Ishikawa (cell line): ENCODE results near the gene SSH2.

Experiments
- CEBPB ChIP-seq: IDR thresholded peaks from 2 replicates; pipeline ENCODE4 v1.6.1; 2012
- CREB1 ChIP-seq: IDR thresholded peaks from 2 replicates; pipeline ENCODE4 v1.6.1; 2012; ENCODE audit warnings: low read depth
- EGR1 ChIP-seq: IDR thresholded peaks from 2 replicates; pipeline ENCODE4 v1.6.1; 2012
- EP300 ChIP-seq: IDR thresholded peaks from 2 replicates; pipeline ENCODE4 v1.6.1; 2012; ENCODE audit warnings: borderline replicate concordance
- FOXM1 ChIP-seq: IDR thresholded peaks from 2 replicates; pipeline ENCODE4 v1.6.1; 2012; ENCODE audit warnings: low read depth, borderline replicate concordance
- NFIC ChIP-seq: IDR thresholded peaks from 2 replicates; pipeline ENCODE4 v1.6.1; 2012
- RAD21 ChIP-seq: IDR thresholded peaks from 2 replicates; pipeline ENCODE4 v1.6.1; 2012; ENCODE audit warnings: low read depth
- TAF1 ChIP-seq: IDR thresholded peaks from 2 replicates; pipeline ENCODE4 v1.6.1; 2012; ENCODE audit warnings: low read depth, mild to moderate bottlenecking
- TCF12 ChIP-seq: IDR thresholded peaks from 2 replicates; pipeline ENCODE4 v1.6.1; 2012; ENCODE audit warnings: low read depth
- TEAD4 ChIP-seq: IDR thresholded peaks from 2 replicates; pipeline ENCODE4 v1.6.1; 2012
- YY1 ChIP-seq: IDR thresholded peaks from 2 replicates; pipeline ENCODE4 v1.6.1; 2012; ENCODE audit warnings: low read depth
- TF ChIP-seq, protein P1 (sequence below): IDR thresholded peaks from 2 replicates; pipeline ENCODE4 v1.6.1; 2012
- TF ChIP-seq, protein P2 (sequence below): IDR thresholded peaks from 2 replicates; pipeline ENCODE4 v1.6.1; 2012; ENCODE audit warnings: low read depth, mild to moderate bottlenecking
- TF ChIP-seq, protein P3 (sequence below): IDR thresholded peaks from 2 replicates; pipeline ENCODE4 v1.6.1; 2012

DNA sequence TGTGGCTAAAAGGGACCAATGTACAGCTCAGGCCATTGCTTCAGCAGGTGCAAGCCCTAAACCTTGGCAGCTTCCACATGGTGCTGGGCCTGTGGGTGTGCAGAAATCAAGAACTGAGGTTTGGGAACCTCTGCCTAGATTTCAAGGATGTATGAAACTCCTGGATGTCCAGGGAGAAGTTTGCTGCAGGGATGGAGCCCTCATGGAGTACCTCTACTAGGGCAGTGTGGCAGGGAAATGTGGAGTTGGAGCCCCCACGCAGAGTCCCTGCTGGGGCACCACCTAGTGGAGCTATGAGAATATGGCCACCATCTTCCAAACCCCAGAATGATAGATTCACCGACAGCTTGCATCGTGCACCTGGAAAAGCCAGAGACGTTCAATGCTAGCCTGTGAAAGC, 24.4 kb upstream of the SSH2 start:
- TF ChIP-seq, protein P1, sequence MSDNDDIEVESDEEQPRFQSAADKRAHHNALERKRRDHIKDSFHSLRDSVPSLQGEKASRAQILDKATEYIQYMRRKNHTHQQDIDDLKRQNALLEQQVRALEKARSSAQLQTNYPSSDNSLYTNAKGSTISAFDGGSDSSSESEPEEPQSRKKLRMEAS = no peak
- no peak for TF ChIP-seq CEBPB
- TF ChIP-seq CREB1 = no peak
- no peak for TF ChIP-seq RAD21
- TF ChIP-seq, protein P2, sequence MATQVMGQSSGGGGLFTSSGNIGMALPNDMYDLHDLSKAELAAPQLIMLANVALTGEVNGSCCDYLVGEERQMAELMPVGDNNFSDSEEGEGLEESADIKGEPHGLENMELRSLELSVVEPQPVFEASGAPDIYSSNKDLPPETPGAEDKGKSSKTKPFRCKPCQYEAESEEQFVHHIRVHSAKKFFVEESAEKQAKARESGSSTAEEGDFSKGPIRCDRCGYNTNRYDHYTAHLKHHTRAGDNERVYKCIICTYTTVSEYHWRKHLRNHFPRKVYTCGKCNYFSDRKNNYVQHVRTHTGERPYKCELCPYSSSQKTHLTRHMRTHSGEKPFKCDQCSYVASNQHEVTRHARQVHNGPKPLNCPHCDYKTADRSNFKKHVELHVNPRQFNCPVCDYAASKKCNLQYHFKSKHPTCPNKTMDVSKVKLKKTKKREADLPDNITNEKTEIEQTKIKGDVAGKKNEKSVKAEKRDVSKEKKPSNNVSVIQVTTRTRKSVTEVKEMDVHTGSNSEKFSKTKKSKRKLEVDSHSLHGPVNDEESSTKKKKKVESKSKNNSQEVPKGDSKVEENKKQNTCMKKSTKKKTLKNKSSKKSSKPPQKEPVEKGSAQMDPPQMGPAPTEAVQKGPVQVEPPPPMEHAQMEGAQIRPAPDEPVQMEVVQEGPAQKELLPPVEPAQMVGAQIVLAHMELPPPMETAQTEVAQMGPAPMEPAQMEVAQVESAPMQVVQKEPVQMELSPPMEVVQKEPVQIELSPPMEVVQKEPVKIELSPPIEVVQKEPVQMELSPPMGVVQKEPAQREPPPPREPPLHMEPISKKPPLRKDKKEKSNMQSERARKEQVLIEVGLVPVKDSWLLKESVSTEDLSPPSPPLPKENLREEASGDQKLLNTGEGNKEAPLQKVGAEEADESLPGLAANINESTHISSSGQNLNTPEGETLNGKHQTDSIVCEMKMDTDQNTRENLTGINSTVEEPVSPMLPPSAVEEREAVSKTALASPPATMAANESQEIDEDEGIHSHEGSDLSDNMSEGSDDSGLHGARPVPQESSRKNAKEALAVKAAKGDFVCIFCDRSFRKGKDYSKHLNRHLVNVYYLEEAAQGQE = no peak
- TF ChIP-seq EGR1 = no peak
- no peak for TF ChIP-seq YY1
- no peak for TF ChIP-seq TAF1
- TF ChIP-seq, protein P3, sequence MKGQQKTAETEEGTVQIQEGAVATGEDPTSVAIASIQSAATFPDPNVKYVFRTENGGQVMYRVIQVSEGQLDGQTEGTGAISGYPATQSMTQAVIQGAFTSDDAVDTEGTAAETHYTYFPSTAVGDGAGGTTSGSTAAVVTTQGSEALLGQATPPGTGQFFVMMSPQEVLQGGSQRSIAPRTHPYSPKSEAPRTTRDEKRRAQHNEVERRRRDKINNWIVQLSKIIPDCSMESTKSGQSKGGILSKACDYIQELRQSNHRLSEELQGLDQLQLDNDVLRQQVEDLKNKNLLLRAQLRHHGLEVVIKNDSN = no peak
- no peak for TF ChIP-seq NFIC
- TF ChIP-seq TEAD4 = no peak
- no peak for TF ChIP-seq EP300
- TF ChIP-seq TCF12 = no peak
- TF ChIP-seq FOXM1 = no peak
